Testis (tissue), 3 donors: ENCODE measurements around the gene ADAM12. TPM values are rescaled to one million over a fixed set of nuclear protein-coding genes. Genes with fewer than 3 reads are reported as not detected.

Source experiments
- DNase-seq: peaks from one replicate; pipeline ENCODE4 v3.0.0-alpha.2; 2019
- H3K27ac ChIP-seq, 2 donors: fragments of 200-600 bp; sonication (generic); one replicate each; pipeline ENCODE4 v1.5.1; 2019
- H3K27me3 ChIP-seq: fragments of 200-600 bp; sonication (generic); one replicate; pipeline ENCODE4 v1.5.1; 2019
- H3K36me3 ChIP-seq: fragments of 200-600 bp; sonication (generic); one replicate; pipeline ENCODE4 v1.5.1; 2017; ENCODE audit warnings: low read depth; ENCODE audit errors: missing control alignments
- H3K4me1 ChIP-seq: fragments of 200-600 bp; sonication (generic); one replicate; pipeline ENCODE4 v1.5.1; 2019
- H3K4me3 ChIP-seq, 2 donors: fragments of 200-600 bp; sonication (generic); one replicate each; pipeline ENCODE4 v1.5.1; 2017 to 2019
- H3K9me3 ChIP-seq: fragments of 200-600 bp; sonication (generic); one replicate; pipeline ENCODE4 v1.5.1; 2017
- POLR2A ChIP-seq: fragments of 450-650 bp; IDR thresholded peaks from one replicate; pipeline ENCODE4 v1.6.1; 2017; ENCODE audit warnings: antibody characterized with exemption, mild to moderate bottlenecking, moderate library complexity
- WGBS, 2 donors: methylation state at CpG; one replicate each; pipeline ENCODE4 v1.1.5; 2018; 5-methylcytosine and 5-hydroxymethylcytosine counted together
- intact Hi-C: fragments of 100-400 bp; cut with DNase I; formaldehyde crosslinking; loops from one replicate; pipeline ENCODE4 v1.15.1; 2023; ENCODE audit warnings: low total_unique reads
- polyA plus RNA-seq: library from polyadenylated mRNA; stranded (reverse); fragments of 350-450 nt; fragmentation: Illumina TruSeq; extraction: RNeasy Lipid Tissue Mini Kit (QIAGEN cat#74804); gene quantifications from one replicate; pipeline ENCODE4 v1.2.3, GENCODE V29; 2014; ENCODE audit warnings: low read depth, low replicate concordance; ENCODE audit not compliant: insufficient read depth
- total RNA-seq, 2 donors: library from RNA; depleted of rRNA; stranded (reverse); fragments of >200 nt; gene quantifications; one replicate each; pipeline ENCODE4 v1.2.3, GENCODE V29; 2016
- TF ChIP-seq, protein P1 (sequence below), 3 experiments: fragments of 450-650 bp in 2 of 3; fragments of 200-600 bp in 1 of 3; sonication (generic) in 1 of 3; IDR thresholded peaks; one replicate each; pipeline ENCODE4 v1.5.1; 2016 to 2019; ENCODE audit warnings: antibody characterized with exemption in 3 of 3, mild to moderate bottlenecking in 2 of 3, moderate library complexity in 1 of 3

The ADAM12 gene
- total and polyA plus RNA-seq, 3 donors from 2014 or later: 2.8 to 9.2 (median 6.1) TPM

GRCh38 chr10:125984865-125985495, 403.3 kb downstream of the ADAM12 start:
- Histone ChIP-seq H3K4me3 (no peak overlapping the region), H3K27ac (no peak overlapping the region), H3K4me1 (no peaks in the 10 kb centered on the region), H3K36me3 (no peaks in the 10 kb centered on the region), H3K27me3 (no peaks in the 10 kb centered on the region), H3K9me3 (no peaks in the 10 kb centered on the region)
- intact Hi-C loops: loop anchor here (10.0 kb wide), 2 partner anchors 320 to 520 kb away; no protein-coding TSS in a partner anchor
- TF ChIP-seq, protein P1, sequence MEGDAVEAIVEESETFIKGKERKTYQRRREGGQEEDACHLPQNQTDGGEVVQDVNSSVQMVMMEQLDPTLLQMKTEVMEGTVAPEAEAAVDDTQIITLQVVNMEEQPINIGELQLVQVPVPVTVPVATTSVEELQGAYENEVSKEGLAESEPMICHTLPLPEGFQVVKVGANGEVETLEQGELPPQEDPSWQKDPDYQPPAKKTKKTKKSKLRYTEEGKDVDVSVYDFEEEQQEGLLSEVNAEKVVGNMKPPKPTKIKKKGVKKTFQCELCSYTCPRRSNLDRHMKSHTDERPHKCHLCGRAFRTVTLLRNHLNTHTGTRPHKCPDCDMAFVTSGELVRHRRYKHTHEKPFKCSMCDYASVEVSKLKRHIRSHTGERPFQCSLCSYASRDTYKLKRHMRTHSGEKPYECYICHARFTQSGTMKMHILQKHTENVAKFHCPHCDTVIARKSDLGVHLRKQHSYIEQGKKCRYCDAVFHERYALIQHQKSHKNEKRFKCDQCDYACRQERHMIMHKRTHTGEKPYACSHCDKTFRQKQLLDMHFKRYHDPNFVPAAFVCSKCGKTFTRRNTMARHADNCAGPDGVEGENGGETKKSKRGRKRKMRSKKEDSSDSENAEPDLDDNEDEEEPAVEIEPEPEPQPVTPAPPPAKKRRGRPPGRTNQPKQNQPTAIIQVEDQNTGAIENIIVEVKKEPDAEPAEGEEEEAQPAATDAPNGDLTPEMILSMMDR (IDR thresholded peaks at IDR 0.05): no peak
- no peak for TF ChIP-seq POLR2A
- DNase-seq: no peak
- WGBS, 2 donors: 90 to 95% methylated on average over 6 of the region's 6 CpGs

DNA sequence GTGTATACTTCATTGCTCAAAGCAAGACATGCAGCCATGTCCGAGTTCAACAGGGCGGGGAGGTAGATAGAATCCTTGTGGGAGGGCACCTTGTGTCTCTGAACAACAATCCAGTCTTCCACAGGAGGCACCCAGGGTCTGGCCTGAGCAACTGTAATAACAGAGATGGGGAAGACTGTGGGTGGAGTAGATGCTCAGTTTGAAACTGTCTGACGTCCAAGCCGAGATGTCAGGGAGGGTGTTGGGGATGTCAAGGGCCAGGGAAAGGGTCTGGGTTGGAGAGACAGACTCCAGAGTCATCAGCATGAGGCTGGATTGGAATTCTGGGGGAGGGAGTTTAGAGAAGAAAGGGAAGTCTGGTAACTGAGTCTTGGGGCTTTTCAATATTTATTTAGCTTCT, 403.9 kb downstream of the ADAM12 start:
- H3K27ac ChIP-seq: no peak overlapping the region
- no peaks in the 10 kb centered on the region for H3K36me3 ChIP-seq
- TF ChIP-seq, protein P1 (IDR thresholded peaks at IDR 0.05): no peak
- no peak for TF ChIP-seq POLR2A
- H3K4me1 ChIP-seq: no peaks in the 10 kb centered on the region
- intact Hi-C loops: loop anchor here (10.0 kb wide), 2 partner anchors 320 to 520 kb away; no protein-coding TSS in a partner anchor
- H3K9me3 ChIP-seq: no peaks in the 10 kb centered on the region
- WGBS, 2 donors: 61 to 77% methylated on average over 4 of the region's 4 CpGs
- H3K27me3 ChIP-seq: no peaks in the 10 kb centered on the region
- no peak overlapping the region for H3K4me3 ChIP-seq
- no peak for DNase-seq

GRCh38 chr10:125983656-125984055, 404.6 kb downstream of the ADAM12 start:
- 92 to 93% methylated on average over 5 of the region's 5 CpGs for WGBS, 2 donors
- no peak for DNase-seq
- H3K4me1 ChIP-seq: no peaks in the 10 kb centered on the region
- no peaks in the 10 kb centered on the region for H3K9me3 ChIP-seq
- intact Hi-C loops: loop anchor here (10.0 kb wide), 2 partner anchors 321 to 521 kb away; no protein-coding TSS in a partner anchor
- no peak overlapping the region for H3K4me3 ChIP-seq
- H3K27me3 ChIP-seq: no peaks in the 10 kb centered on the region
- H3K36me3 ChIP-seq: no peaks in the 10 kb centered on the region
- TF ChIP-seq POLR2A: no peak
- TF ChIP-seq, protein P1 (IDR thresholded peaks at IDR 0.05): no peak
- H3K27ac ChIP-seq: no peak overlapping the region

DNA sequence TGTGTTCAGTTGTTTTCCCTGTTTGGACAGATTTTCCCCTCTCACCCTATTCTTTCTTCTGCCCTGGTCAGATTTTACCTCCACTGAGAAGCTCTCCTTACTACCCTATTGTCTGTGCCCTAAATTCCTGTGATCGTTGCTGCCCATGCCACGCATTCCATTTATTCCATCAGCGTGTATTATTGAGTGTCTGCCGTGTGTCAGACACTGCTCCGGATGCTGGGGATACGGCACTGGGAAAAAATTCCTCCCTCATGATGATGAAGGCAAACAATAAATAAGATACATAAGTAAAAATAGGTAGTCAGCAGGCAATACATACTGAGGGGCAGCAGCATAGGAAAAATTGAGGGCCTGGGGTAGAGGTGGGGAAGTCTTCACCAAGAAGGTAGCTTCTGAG, 405.1 kb downstream of the ADAM12 start:
- H3K27ac ChIP-seq: no peak overlapping the region
- no peak for DNase-seq
- no peaks in the 10 kb centered on the region for H3K4me1 ChIP-seq
- intact Hi-C loops: loop anchor here (10.0 kb wide), 2 partner anchors 322 to 522 kb away; no protein-coding TSS in a partner anchor
- no peaks in the 10 kb centered on the region for H3K27me3 ChIP-seq
- no peaks in the 10 kb centered on the region for H3K9me3 ChIP-seq
- H3K4me3 ChIP-seq: no peak overlapping the region
- 81 to 97% methylated on average over 6 of the region's 6 CpGs for WGBS, 2 donors
- no peaks in the 10 kb centered on the region for H3K36me3 ChIP-seq
- TF ChIP-seq POLR2A: no peak
- TF ChIP-seq, protein P1 (IDR thresholded peaks at IDR 0.05): no peak
